MM.1S (cell line): ENCODE results near the gene TMEM59.

Experiments
- EZH2 ChIP-seq: fragments of 300-600 bp; sonication (generic); optimal IDR thresholded peaks from 2 replicates; pipeline ENCODE3; 2017; ENCODE audit warnings: low read depth, mild to moderate bottlenecking, antibody characterized with exemption, low read length, mixed read lengths
- TF ChIP-seq, protein P1 (sequence below): fragments of 300-600 bp; sonication (generic); IDR thresholded peaks from 2 replicates; pipeline ENCODE4 v1.5.1; 2016; ENCODE audit warnings: antibody characterized with exemption, low read length, mixed read lengths

DNA sequence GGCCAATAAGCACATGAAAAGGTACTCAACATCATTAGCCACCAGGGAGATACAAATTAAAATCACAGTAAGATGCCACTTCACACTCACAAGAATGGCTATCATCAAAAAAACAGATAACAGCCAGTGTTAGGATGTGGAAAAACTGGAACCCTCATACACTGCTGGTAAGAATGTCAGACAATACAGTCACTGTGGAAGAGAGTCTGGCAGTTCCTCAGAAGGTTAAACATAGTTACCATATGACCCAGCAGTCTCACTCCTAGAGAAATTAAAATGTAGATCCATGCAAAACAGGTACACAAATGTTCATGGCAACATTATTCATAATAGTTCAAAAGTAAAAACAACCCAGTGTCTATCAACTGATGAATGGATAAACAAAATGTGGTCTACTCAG lies 68.3 kb downstream of the TMEM59 start:
- no peak for TF ChIP-seq EZH2
- TF ChIP-seq, protein P1, sequence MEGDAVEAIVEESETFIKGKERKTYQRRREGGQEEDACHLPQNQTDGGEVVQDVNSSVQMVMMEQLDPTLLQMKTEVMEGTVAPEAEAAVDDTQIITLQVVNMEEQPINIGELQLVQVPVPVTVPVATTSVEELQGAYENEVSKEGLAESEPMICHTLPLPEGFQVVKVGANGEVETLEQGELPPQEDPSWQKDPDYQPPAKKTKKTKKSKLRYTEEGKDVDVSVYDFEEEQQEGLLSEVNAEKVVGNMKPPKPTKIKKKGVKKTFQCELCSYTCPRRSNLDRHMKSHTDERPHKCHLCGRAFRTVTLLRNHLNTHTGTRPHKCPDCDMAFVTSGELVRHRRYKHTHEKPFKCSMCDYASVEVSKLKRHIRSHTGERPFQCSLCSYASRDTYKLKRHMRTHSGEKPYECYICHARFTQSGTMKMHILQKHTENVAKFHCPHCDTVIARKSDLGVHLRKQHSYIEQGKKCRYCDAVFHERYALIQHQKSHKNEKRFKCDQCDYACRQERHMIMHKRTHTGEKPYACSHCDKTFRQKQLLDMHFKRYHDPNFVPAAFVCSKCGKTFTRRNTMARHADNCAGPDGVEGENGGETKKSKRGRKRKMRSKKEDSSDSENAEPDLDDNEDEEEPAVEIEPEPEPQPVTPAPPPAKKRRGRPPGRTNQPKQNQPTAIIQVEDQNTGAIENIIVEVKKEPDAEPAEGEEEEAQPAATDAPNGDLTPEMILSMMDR = no peak
